GM12878 (cell line): ENCODE results near the gene PHF1. TPM values are rescaled to one million over a fixed set of nuclear protein-coding genes. Genes with fewer than 3 reads are reported as not detected.
A peak's percentile ranks its signal among the peaks of the same experiment; 100 is the strongest.

Experiments
- CHD2 ChIP-seq: IDR thresholded peaks from 2 replicates; pipeline ENCODE4 v1.6.1; 2011; ENCODE audit warnings: low read depth, low read length, improper control_type of control experiment, borderline replicate concordance
- NR2C1 ChIP-seq: fragments of 450-650 bp; IDR thresholded peaks from 2 replicates; pipeline ENCODE4 v1.6.1; 2017; ENCODE audit warnings: antibody characterized with exemption, mild to moderate bottlenecking, moderate library complexity
- POLR2AphosphoS5 ChIP-seq: IDR thresholded peaks from 2 replicates; pipeline ENCODE4 v1.6.1; 2011; ENCODE audit warnings: mild to moderate bottlenecking, low read length, inconsistent platforms
- USF2 ChIP-seq: IDR thresholded peaks from 2 replicates; pipeline ENCODE4 v1.6.1; 2011; ENCODE audit warnings: low read depth, low read length, improper control_type of control experiment, borderline replicate concordance
- YBX1 ChIP-seq: fragments of 450-650 bp; IDR thresholded peaks from 2 replicates; pipeline ENCODE4 v1.6.1; 2016; ENCODE audit warnings: antibody characterized with exemption
- ZBTB33 ChIP-seq: fragments of 450-650 bp; IDR thresholded peaks from 2 replicates; pipeline ENCODE4 v1.6.1; 2017; ENCODE audit warnings: mild to moderate bottlenecking
- polyA plus RNA-seq, 11 experiments: library from polyadenylated mRNA; depleted of rRNA in 4 of 11; unstranded in 6 of 11; stranded (reverse) in 5 of 11; fragments of >200 nt; fragmentation: Nextera tagmentation in 4 of 11; fragmentation: Illumina TruSeq in 1 of 11; extraction: Ambion mirVana in 4 of 11; extraction: Trizol in 1 of 11; gene quantifications; 1 replicate in 1 of 11; 2 replicates in 10 of 11; pipeline versions ENCODE4 v1.2.1 to v1.2.3, GENCODE V29; 2011 to 2016; ENCODE audit warnings: inconsistent platforms in 2 of 11, missing spikeins in 2 of 11, low read depth in 1 of 11
- total RNA-seq, 4 experiments: library from RNA; depleted of rRNA in 3 of 4; stranded (reverse); fragments of >200 nt in 3 of 4; fragmentation: Illumina TruSeq in 1 of 4; extraction: Trizol in 1 of 4; gene quantifications; 2 replicates each; pipeline versions ENCODE4 v1.2.1 to v1.2.3, GENCODE V29; 2013 to 2021

The PHF1 gene
- total and polyA plus RNA-seq, 10 of the 15 experiments (the other 5 are each of a cell fraction or from before 2014, with no cell fraction given) = 1.3 to 17.8 (median 6.2) TPM

GRCh38 chr6:33416386-33417127 is 5.7 kb downstream of the PHF1 start (continued):
- TF ChIP-seq CHD2 = 0 out of 2 replicates have a peak, but pooled peaks have one; percentile 17
- TF ChIP-seq POLR2AphosphoS5 = peak; percentile 77
- no peak for TF ChIP-seq USF2
- no peak for TF ChIP-seq NR2C1
- TF ChIP-seq YBX1 = no peak
- TF ChIP-seq ZBTB33 = no peak
